Parathyroid adenoma (tissue), 2 donors: ENCODE measurements around the gene SCN2A.

ENCODE experiments used
- H2AFZ ChIP-seq: fragments of 300-600 bp; sonication (generic); one replicate; pipeline ENCODE4 v1.7.0; 2017; ENCODE audit warnings: antibody characterized with exemption, mild to moderate bottlenecking
- H3K27ac ChIP-seq: fragments of 300-600 bp; sonication (generic); one replicate; pipeline ENCODE4 v1.7.0; 2017
- H3K27me3 ChIP-seq: fragments of 300-600 bp; sonication (generic); one replicate; pipeline ENCODE4 v1.7.0; 2017; ENCODE audit warnings: low read length; ENCODE audit not compliant: control insufficient read depth, insufficient read depth
- H3K36me3 ChIP-seq: fragments of 300-600 bp; sonication (generic); one replicate; pipeline ENCODE4 v1.7.0; 2017; ENCODE audit warnings: low read length; ENCODE audit not compliant: control insufficient read depth, insufficient read depth
- H3K4me1 ChIP-seq: fragments of 300-600 bp; sonication (generic); one replicate; pipeline ENCODE4 v1.7.0; 2017; ENCODE audit warnings: control low read depth
- H3K4me2 ChIP-seq: fragments of 300-600 bp; sonication (generic); one replicate; pipeline ENCODE4 v1.7.0; 2017; ENCODE audit warnings: low read length
- H3K4me3 ChIP-seq: fragments of 300-600 bp; sonication (generic); one replicate; pipeline ENCODE4 v1.7.0; 2017; ENCODE audit warnings: low read depth, low read length
- H3K79me2 ChIP-seq: fragments of 300-600 bp; sonication (generic); one replicate; pipeline ENCODE4 v1.7.0; 2017; ENCODE audit warnings: control low read depth
- H3K9ac ChIP-seq: fragments of 300-600 bp; sonication (generic); one replicate; pipeline ENCODE4 v1.7.0; 2017; ENCODE audit warnings: mild to moderate bottlenecking
- H3K9me3 ChIP-seq: fragments of 300-600 bp; sonication (generic); one replicate; pipeline ENCODE4 v1.7.0; 2017; ENCODE audit warnings: low read length; ENCODE audit not compliant: control insufficient read depth
- CTCF ChIP-seq: fragments of 300-600 bp; sonication (generic); IDR thresholded peaks from one replicate; pipeline ENCODE4 v1.7.0; 2017; ENCODE audit warnings: antibody characterized with exemption, mild to moderate bottlenecking
- donor health status: primary hyperparathyroidism.

The SCN2A gene

GRCh38 chr2:165401285-165401852 is 162.2 kb downstream of the SCN2A start:
- Histone ChIP-seq H3K79me2 (no peaks in the 10 kb centered on the region), H3K4me3 (no peak overlapping the region), H3K36me3 (no peaks in the 10 kb centered on the region), H3K27ac (no peak overlapping the region), H3K4me2 (no peak overlapping the region), H3K27me3 (no peaks in the 10 kb centered on the region), H3K9me3 (no peaks in the 10 kb centered on the region), H2AFZ (no peak overlapping the region), H3K4me1 (no peaks in the 10 kb centered on the region), H3K9ac (no peak overlapping the region)
- peak; percentile 68 for TF ChIP-seq CTCF

- no peak for TF ChIP-seq CTCF
- no peak overlapping the region for H3K27ac ChIP-seq
- no peak overlapping the region for H2AFZ ChIP-seq
These were observed 162.9 kb downstream of the SCN2A start for GRCh38 chr2:165402162-165402561.

GRCh38 chr2:165406173-165406572 is 167.0 kb downstream of the SCN2A start:
- Histone ChIP-seq H3K27ac (no peak overlapping the region), H3K27me3 (no peaks in the 10 kb centered on the region), H3K4me2 (peak overlapping the region; percentile 27), H3K36me3 (no peaks in the 10 kb centered on the region), H3K9ac (no peak overlapping the region), H3K79me2 (no peaks in the 10 kb centered on the region), H3K9me3 (no peaks in the 10 kb centered on the region), H2AFZ (peak overlapping the region; percentile 36), H3K4me1 (no peaks in the 10 kb centered on the region), H3K4me3 (no peak overlapping the region)
- no peak for TF ChIP-seq CTCF

More at GRCh38 chr2:165402162-165402561, 162.9 kb downstream of the SCN2A start:
- Histone ChIP-seq H3K79me2 (no peaks in the 10 kb centered on the region), H3K9ac (no peak overlapping the region), H3K36me3 (no peaks in the 10 kb centered on the region), H3K9me3 (no peaks in the 10 kb centered on the region), H3K4me3 (no peak overlapping the region), H3K27me3 (no peaks in the 10 kb centered on the region), H3K4me2 (no peak overlapping the region), H3K4me1 (no peaks in the 10 kb centered on the region)

GRCh38 chr2:165407466-165407865 is 168.3 kb downstream of the SCN2A start:
- no peaks in the 10 kb centered on the region for H3K36me3 ChIP-seq
- no peaks in the 10 kb centered on the region for H3K9me3 ChIP-seq
- no peaks in the 10 kb centered on the region for H3K4me1 ChIP-seq
- TF ChIP-seq CTCF: no peak
- H3K4me2 ChIP-seq: no peak overlapping the region
- no peak overlapping the region for H3K27ac ChIP-seq
- no peaks in the 10 kb centered on the region for H3K27me3 ChIP-seq
- H3K9ac ChIP-seq: no peak overlapping the region
- H2AFZ ChIP-seq: no peak overlapping the region
- H3K4me3 ChIP-seq: no peak overlapping the region
- no peaks in the 10 kb centered on the region for H3K79me2 ChIP-seq

- Histone ChIP-seq H3K9ac (no peak overlapping the region), H3K27me3 (no peaks in the 10 kb centered on the region), H3K4me2 (no peak overlapping the region), H3K79me2 (no peaks in the 10 kb centered on the region), H3K9me3 (no peaks in the 10 kb centered on the region), H3K4me3 (no peak overlapping the region), H3K36me3 (no peaks in the 10 kb centered on the region), H2AFZ (no peak overlapping the region), H3K27ac (no peak overlapping the region), H3K4me1 (no peaks in the 10 kb centered on the region)
- no peak for TF ChIP-seq CTCF
These were observed 169.0 kb downstream of the SCN2A start for GRCh38 chr2:165408186-165408585.
